GM19035 (cell line): ENCODE measurements around the gene AHCY.
"Not testable (repeated sequence)": the region's sequence is repeated elsewhere in the genome, so short reads cannot be mapped to it uniquely, and the experiment has no call there.

Experiments used
- ATAC-seq: cut with Tn5 transposase; IDR thresholded peaks from one replicate; pipeline ENCODE4 v1.9.1; 2021; ENCODE audit not compliant: unreplicated experiment

Gene AHCY

GRCh38 chr20:34299556-34300255 lies 3.4 kb downstream of the AHCY start:
- no peak for ATAC-seq

- not testable (repeated sequence) for ATAC-seq
Measured at GRCh38 chr20:34298294-34298784, 4.8 kb downstream of the AHCY start.

GRCh38 chr20:34296468-34296867 lies 6.7 kb downstream of the AHCY start:
- ATAC-seq: no peak

GRCh38 chr20:34295284-34295683 lies 7.9 kb downstream of the AHCY start:
- no peak for ATAC-seq

- ATAC-seq: no peak
Measured at GRCh38 chr20:34294563-34294962, 8.6 kb downstream of the AHCY start.

- ATAC-seq: no peak
Measured at GRCh38 chr20:34293589-34293988, 9.6 kb downstream of the AHCY start.

- ATAC-seq: no peak
Measured at GRCh38 chr20:34293119-34293518, 10.0 kb downstream of the AHCY start.

- no peak for ATAC-seq
Measured at GRCh38 chr20:34292496-34292895, 10.7 kb downstream of the AHCY start.

GRCh38 chr20:34290471-34290870 lies 12.7 kb downstream of the AHCY start:
- ATAC-seq: no peak

- ATAC-seq: not testable (repeated sequence)
Measured at GRCh38 chr20:34287500-34287899, 15.7 kb downstream of the AHCY start.

GRCh38 chr20:34285450-34285849 lies 17.7 kb downstream of the AHCY start:
- ATAC-seq: no peak

GRCh38 chr20:34283844-34284243 lies 19.3 kb downstream of the AHCY start:
- no peak for ATAC-seq

GRCh38 chr20:34282041-34282440 lies 21.1 kb downstream of the AHCY start:
- no peak for ATAC-seq

GRCh38 chr20:34281177-34281576 lies 22.0 kb downstream of the AHCY start:
- ATAC-seq: no peak

- no peak for ATAC-seq
Measured at GRCh38 chr20:34274694-34275093, 28.5 kb downstream of the AHCY start.

- ATAC-seq: no peak
Measured at GRCh38 chr20:34271956-34272355, 31.2 kb downstream of the AHCY start.

GRCh38 chr20:34269996-34270627 lies 33.0 kb downstream of the AHCY start:
- ATAC-seq: no peak

- ATAC-seq: no peak
Measured at GRCh38 chr20:34268851-34269636, 34.1 kb downstream of the AHCY start.

- no peak for ATAC-seq
Measured at GRCh38 chr20:34268145-34268544, 35.0 kb downstream of the AHCY start.

- no peak for ATAC-seq
Measured at GRCh38 chr20:34264141-34264540, 39.0 kb downstream of the AHCY start.

- ATAC-seq: not testable (repeated sequence)
Measured at GRCh38 chr20:34263468-34263867, 39.7 kb downstream of the AHCY start.
